LNCaP clone FGC (cell line): ENCODE data around the gene FOXRED1.

Experiments
- DNase-seq: peaks from one replicate; pipeline ENCODE4 v3.0.0-alpha.2; 2011; ENCODE audit warnings: low read depth
- H3K4me3 ChIP-seq: 2 replicates; pipeline ENCODE4 v1.5.1; 2011; ENCODE audit warnings: mild to moderate bottlenecking, low read depth, low read length, control low read depth
- TF ChIP-seq, protein P1 (sequence below): IDR thresholded peaks from 2 replicates; pipeline ENCODE4 v1.5.1; 2012; ENCODE audit warnings: mild to moderate bottlenecking; ENCODE audit not compliant: control insufficient read depth, insufficient read depth; ENCODE audit errors: extremely low read depth

FOXRED1 gene

DNA sequence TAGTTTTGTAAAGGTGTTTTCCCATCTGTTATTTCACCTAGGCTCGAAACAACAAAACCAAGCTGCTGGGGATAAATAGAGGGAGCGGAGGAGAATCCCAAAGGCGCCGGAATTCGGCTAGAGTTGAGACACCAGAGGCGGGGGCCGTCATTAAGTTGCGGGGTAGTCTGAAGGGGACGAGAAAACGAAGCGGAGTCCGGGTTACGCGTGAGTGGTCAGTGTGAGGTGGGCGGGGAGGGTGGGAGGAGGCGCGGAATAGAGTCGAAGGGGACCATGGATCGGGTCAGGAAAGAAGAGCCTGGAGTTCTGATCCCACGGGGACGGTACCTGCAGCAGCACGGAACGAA is 620 bp upstream of the FOXRED1 start:
- TF ChIP-seq, protein P1, sequence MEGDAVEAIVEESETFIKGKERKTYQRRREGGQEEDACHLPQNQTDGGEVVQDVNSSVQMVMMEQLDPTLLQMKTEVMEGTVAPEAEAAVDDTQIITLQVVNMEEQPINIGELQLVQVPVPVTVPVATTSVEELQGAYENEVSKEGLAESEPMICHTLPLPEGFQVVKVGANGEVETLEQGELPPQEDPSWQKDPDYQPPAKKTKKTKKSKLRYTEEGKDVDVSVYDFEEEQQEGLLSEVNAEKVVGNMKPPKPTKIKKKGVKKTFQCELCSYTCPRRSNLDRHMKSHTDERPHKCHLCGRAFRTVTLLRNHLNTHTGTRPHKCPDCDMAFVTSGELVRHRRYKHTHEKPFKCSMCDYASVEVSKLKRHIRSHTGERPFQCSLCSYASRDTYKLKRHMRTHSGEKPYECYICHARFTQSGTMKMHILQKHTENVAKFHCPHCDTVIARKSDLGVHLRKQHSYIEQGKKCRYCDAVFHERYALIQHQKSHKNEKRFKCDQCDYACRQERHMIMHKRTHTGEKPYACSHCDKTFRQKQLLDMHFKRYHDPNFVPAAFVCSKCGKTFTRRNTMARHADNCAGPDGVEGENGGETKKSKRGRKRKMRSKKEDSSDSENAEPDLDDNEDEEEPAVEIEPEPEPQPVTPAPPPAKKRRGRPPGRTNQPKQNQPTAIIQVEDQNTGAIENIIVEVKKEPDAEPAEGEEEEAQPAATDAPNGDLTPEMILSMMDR = no peak
- H3K4me3 ChIP-seq = peak overlapping the region; percentile 82
- no peak for DNase-seq

DNA sequence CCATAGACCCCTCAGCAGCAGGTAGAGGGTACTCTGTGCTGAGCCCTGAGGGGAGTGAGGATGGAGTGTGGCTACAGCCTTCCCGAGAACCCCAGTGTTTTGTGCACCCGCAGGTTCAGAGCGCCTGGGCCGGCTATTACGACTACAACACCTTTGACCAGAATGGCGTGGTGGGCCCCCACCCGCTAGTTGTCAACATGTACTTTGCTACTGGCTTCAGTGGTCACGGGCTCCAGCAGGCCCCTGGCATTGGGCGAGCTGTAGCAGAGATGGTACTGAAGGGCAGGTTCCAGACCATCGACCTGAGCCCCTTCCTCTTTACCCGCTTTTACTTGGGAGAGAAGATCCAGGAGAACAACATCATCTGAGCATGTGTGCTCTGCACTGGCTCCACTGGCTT is 8.4 kb downstream of the FOXRED1 start:
- H3K4me3 ChIP-seq = no peak overlapping the region
- TF ChIP-seq, protein P1 = no peak
- no peak for DNase-seq

DNA sequence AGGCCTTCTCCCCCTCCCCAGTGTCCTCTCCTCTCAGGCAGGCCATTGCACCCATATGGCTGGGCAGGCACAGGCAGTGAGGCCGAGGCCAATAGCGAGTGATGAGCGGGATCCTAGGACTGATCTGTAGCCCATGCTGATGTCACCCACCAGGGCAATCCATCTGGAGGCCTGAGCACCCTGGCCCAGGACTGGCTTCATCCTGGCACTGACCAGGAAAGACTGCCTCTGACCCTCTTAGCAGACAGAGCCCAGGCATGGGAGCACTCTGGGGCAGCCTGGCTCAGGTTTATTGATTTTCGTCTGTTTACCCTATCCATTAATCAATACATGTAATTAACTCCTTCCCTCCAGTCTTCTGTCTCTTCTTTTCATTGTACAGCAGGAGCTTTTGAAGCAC is 8.8 kb downstream of the FOXRED1 start:
- TF ChIP-seq, protein P1 = no peak
- H3K4me3 ChIP-seq = no peak overlapping the region
- DNase-seq = no peak

DNA sequence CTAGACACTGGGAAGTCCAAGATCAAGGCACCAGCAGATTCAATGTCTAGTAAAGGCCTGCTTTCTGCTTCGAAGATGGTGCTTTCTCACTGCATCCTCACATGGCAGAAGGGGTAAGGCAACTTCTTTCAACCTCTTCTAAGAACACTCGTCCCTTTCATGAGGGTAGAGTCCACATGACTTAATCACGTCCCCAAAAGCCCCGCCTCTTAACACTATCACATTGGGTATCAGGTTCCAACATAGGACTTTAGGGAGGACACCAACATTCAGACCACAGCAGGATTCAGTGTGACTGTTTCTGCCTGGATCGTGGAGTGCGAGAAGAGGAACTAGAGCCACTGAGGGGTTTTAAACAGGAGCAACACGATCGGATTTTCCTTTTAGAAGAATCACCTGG is 10.2 kb downstream of the FOXRED1 start:
- DNase-seq = no peak
- TF ChIP-seq, protein P1 = no peak
- H3K4me3 ChIP-seq = no peak overlapping the region

DNA sequence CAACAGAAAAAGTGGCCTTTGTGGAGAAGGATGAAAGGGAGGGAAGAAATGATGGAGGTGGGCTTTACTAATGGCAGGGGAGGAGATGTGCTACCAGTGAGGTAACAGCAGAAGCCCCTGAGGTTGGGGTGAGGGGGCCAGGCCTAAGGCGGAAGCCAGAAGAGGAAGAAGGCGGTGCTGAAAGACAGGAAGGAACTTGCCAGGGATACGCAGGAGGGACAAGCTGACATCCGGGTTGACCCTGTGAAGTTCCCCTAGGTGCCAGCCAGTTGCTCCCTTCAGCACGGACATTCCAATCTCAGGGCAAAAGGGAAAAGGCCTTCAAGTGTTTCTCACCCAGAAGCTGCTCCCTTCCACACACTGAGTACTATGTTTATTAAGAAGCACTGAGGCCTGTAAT is 11.6 kb downstream of the FOXRED1 start:
- no peak for DNase-seq
- TF ChIP-seq, protein P1 = no peak

DNA sequence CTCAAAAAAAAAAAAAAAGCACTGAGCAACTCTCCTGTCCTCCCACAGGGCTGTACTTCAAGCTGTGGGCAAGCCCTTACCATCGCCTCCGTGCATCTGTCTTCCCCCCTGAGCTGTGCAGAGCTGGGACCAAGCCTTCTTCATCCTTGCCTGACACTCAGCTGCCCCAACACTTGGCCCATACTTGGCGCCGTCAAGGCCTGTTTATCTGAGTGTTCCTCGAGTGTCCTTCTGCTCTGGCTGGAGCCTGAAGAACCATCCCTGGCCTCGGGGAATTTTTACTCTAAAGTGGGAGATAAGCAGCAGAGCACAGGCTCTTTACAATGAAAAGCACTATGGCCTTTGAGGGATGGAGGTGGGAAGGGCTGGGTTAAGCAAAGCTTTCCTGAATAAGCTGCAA is 12.3 kb downstream of the FOXRED1 start:
- DNase-seq = no peak
- TF ChIP-seq, protein P1 = no peak
- H3K4me3 ChIP-seq = no peak overlapping the region

More for the DNA sequence above, 11.6 kb downstream of the FOXRED1 start:
- no peak overlapping the region for H3K4me3 ChIP-seq

DNA sequence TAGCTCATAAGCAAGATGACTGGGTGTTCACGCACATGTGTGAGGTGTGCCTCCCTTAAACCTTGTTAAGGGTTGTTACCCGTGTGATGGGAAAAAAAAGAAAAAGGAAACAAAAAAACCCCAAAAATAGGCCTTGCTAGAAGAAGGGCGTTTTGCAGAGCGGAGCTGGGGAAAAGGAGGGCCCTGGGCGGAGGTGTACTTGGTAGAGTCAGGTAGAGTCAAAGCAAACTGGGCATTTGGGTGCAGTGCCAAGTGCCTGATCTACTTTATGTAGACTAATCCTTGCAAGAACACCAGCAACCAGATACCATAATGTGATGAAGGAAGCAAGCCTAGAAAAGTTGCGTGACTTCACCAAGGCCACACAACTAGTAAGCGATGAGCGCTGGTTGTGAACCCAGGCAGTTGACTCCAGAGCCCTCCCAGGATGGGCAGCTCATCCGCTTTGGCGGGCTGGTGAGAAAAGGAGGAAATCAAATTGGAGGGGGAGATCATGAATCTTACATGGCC is 12.8 kb downstream of the FOXRED1 start:
- TF ChIP-seq, protein P1 = no peak
- H3K4me3 ChIP-seq = no peak overlapping the region
- DNase-seq = no peak
